GM12873 (cell line): ENCODE data around the gene RDH11.

Source experiments
- CTCF ChIP-seq: IDR thresholded peaks from 2 replicates; pipeline ENCODE4 v1.5.1; 2012; ENCODE audit warnings: low read depth, mild to moderate bottlenecking, moderate library complexity, low read length, control low read depth; ENCODE audit not compliant: insufficient read depth; ENCODE audit errors: missing control alignments

Gene RDH11

GRCh38 chr14:67729072-67729885, 33.7 kb upstream of the RDH11 start:
- TF ChIP-seq CTCF: no peak

- no peak for TF ChIP-seq CTCF
Measured at GRCh38 chr14:67728258-67728657, 32.7 kb upstream of the RDH11 start.

- no peak for TF ChIP-seq CTCF
Measured at GRCh38 chr14:67727361-67727760, 31.8 kb upstream of the RDH11 start.

GRCh38 chr14:67725171-67725570, 29.6 kb upstream of the RDH11 start:
- no peak for TF ChIP-seq CTCF

GRCh38 chr14:67722293-67722692, 26.7 kb upstream of the RDH11 start:
- no peak for TF ChIP-seq CTCF

- no peak for TF ChIP-seq CTCF
Measured at GRCh38 chr14:67721875-67722274, 26.3 kb upstream of the RDH11 start.

GRCh38 chr14:67719866-67720265, 24.3 kb upstream of the RDH11 start:
- no peak for TF ChIP-seq CTCF
